Osteoblast (primary cell): ENCODE measurements around the gene CSF2RB. TPM values are rescaled to one million over a fixed set of nuclear protein-coding genes. Genes with fewer than 3 reads are reported as not detected.
A peak's percentile ranks its signal among the peaks of the same experiment; 100 is the strongest.

ENCODE experiments used
- DNase-seq: peaks from one replicate; pipeline ENCODE4 v3.0.0; 2011; ENCODE audit warnings: low spot score, mixed read lengths; ENCODE audit not compliant: insufficient read length; ENCODE audit errors: missing footprints
- H2AFZ ChIP-seq: 2 replicates; pipeline ENCODE4 v1.6.0; 2011; ENCODE audit warnings: mild to moderate bottlenecking, low read length
- H3K27ac ChIP-seq: 2 replicates; pipeline ENCODE4 v1.5.1; 2011; ENCODE audit warnings: mild to moderate bottlenecking, low read depth, low read length, moderate library complexity
- H3K27me3 ChIP-seq: 2 replicates; pipeline ENCODE4 v1.6.0; 2012; ENCODE audit warnings: mild to moderate bottlenecking, control low read depth, inconsistent platforms, low read length, moderate library complexity; ENCODE audit not compliant: insufficient read depth
- H3K36me3 ChIP-seq: 2 replicates; pipeline ENCODE4 v1.5.1; 2011; ENCODE audit warnings: mild to moderate bottlenecking, low read length, control low read depth, moderate library complexity; ENCODE audit not compliant: insufficient read depth
- H3K4me1 ChIP-seq: 2 replicates; pipeline ENCODE4 v1.5.1; 2011; ENCODE audit warnings: mild to moderate bottlenecking, low read length, control low read depth, moderate library complexity; ENCODE audit not compliant: insufficient read depth
- H3K4me2 ChIP-seq: 2 replicates; pipeline ENCODE4 v1.6.0; 2011; ENCODE audit warnings: mild to moderate bottlenecking, low read length; ENCODE audit not compliant: insufficient read depth
- H3K4me3 ChIP-seq: fragments of 200-600 bp; sonication (generic); 3 replicates; pipeline ENCODE4 v1.5.1; 2012; ENCODE audit warnings: mild to moderate bottlenecking, low read length, inconsistent platforms; ENCODE audit not compliant: insufficient read depth
- H3K79me2 ChIP-seq: 2 replicates; pipeline ENCODE4 v1.6.0; 2012; ENCODE audit warnings: mild to moderate bottlenecking, low read length, control low read depth, inconsistent platforms; ENCODE audit not compliant: insufficient read depth
- H3K9me3 ChIP-seq: 2 replicates; pipeline ENCODE4 v1.5.1; 2011; ENCODE audit warnings: low read depth, low read length, control low read depth
- H4K20me1 ChIP-seq: 2 replicates; pipeline ENCODE4 v1.6.0; 2012; ENCODE audit warnings: mild to moderate bottlenecking, low read length, control low read depth; ENCODE audit not compliant: insufficient read depth
- CTCF ChIP-seq: IDR thresholded peaks from 2 replicates; pipeline ENCODE4 v1.5.1; 2011; ENCODE audit warnings: mild to moderate bottlenecking, low read depth, low read length, moderate library complexity; ENCODE audit errors: extremely low read depth
- total RNA-seq: library from RNA; depleted of rRNA; stranded (reverse); fragments of >200 nt; gene quantifications from 2 replicates; pipeline ENCODE4 v1.2.3, GENCODE V29; 2012

Gene CSF2RB
- total RNA-seq, 1 donor = 1.1 TPM

- peaks cover 3% of the 10 kb centered on the region for H3K4me1 ChIP-seq
- H3K4me3 ChIP-seq = no peak overlapping the region
- H3K9me3 ChIP-seq = no peaks in the 10 kb centered on the region
- H2AFZ ChIP-seq = no peak overlapping the region
- peak; percentile 63 for DNase-seq
- no peaks in the 10 kb centered on the region for H3K79me2 ChIP-seq
- no peak overlapping the region for H3K27ac ChIP-seq
- H3K4me2 ChIP-seq = no peak overlapping the region
- peaks cover 23% of the 10 kb centered on the region for H3K27me3 ChIP-seq
- no peak for TF ChIP-seq CTCF
- H4K20me1 ChIP-seq = no peaks in the 10 kb centered on the region
- H3K36me3 ChIP-seq = no peaks in the 10 kb centered on the region
Observed at GRCh38 chr22:36929621-36930020, 16.2 kb downstream of the CSF2RB start.

- Histone ChIP-seq H3K27ac (no peak overlapping the region), H4K20me1 (no peaks in the 10 kb centered on the region), H3K4me1 (peaks cover 3% of the 10 kb centered on the region), H3K36me3 (no peaks in the 10 kb centered on the region), H3K4me2 (no peak overlapping the region), H3K9me3 (no peaks in the 10 kb centered on the region), H3K4me3 (no peak overlapping the region), H3K79me2 (no peaks in the 10 kb centered on the region), H3K27me3 (peaks cover 23% of the 10 kb centered on the region), H2AFZ (no peak overlapping the region)
- DNase-seq = peak; percentile 65
- no peak for TF ChIP-seq CTCF
Observed at GRCh38 chr22:36930041-36930935, 16.9 kb downstream of the CSF2RB start.

- no peaks in the 10 kb centered on the region for H3K36me3 ChIP-seq
- no peaks in the 10 kb centered on the region for H3K79me2 ChIP-seq
- H3K4me3 ChIP-seq = no peak overlapping the region
- no peaks in the 10 kb centered on the region for H3K9me3 ChIP-seq
- no peak overlapping the region for H3K4me2 ChIP-seq
- no peaks in the 10 kb centered on the region for H4K20me1 ChIP-seq
- peak; percentile 55 for DNase-seq
- no peak for TF ChIP-seq CTCF
- no peak overlapping the region for H2AFZ ChIP-seq
- H3K27me3 ChIP-seq = peaks cover 23% of the 10 kb centered on the region
- H3K27ac ChIP-seq = no peak overlapping the region
- no peaks in the 10 kb centered on the region for H3K4me1 ChIP-seq
Observed at GRCh38 chr22:36931446-36931845, 18.0 kb downstream of the CSF2RB start.

GRCh38 chr22:36933629-36934417 is 20.4 kb downstream of the CSF2RB start:
- H3K36me3 ChIP-seq = no peaks in the 10 kb centered on the region
- no peak overlapping the region for H3K4me2 ChIP-seq
- peaks cover 17% of the 10 kb centered on the region for H3K27me3 ChIP-seq
- TF ChIP-seq CTCF = no peak
- no peak overlapping the region for H3K27ac ChIP-seq
- H3K4me1 ChIP-seq = no peaks in the 10 kb centered on the region
- H4K20me1 ChIP-seq = no peaks in the 10 kb centered on the region
- no peak overlapping the region for H3K4me3 ChIP-seq
- H2AFZ ChIP-seq = no peak overlapping the region
- no peaks in the 10 kb centered on the region for H3K79me2 ChIP-seq
- peak; percentile 77 for DNase-seq
- H3K9me3 ChIP-seq = no peaks in the 10 kb centered on the region
